Prostate gland (tissue), 2 donors: ENCODE results near the gene DCAF7.

Experiments
- POLR2A ChIP-seq: fragments of 450-650 bp; IDR thresholded peaks from one replicate; pipeline ENCODE4 v1.6.1; 2016; ENCODE audit warnings: antibody characterized with exemption, mild to moderate bottlenecking
- POLR2AphosphoS5 ChIP-seq: sonication (generic); formaldehyde crosslinking; IDR thresholded peaks from one replicate; pipeline ENCODE4 v1.6.1; 2017; ENCODE audit warnings: antibody characterized with exemption
- TF ChIP-seq, protein P1 (sequence below), 4 experiments: fragments of 200-600 bp in 2 of 4; fragments of 450-650 bp in 2 of 4; sonication (generic) in 2 of 4; IDR thresholded peaks; 1 replicate in 3 of 4; 2 replicates in 1 of 4; pipeline ENCODE4 v1.5.1; 2016 to 2019; ENCODE audit warnings: antibody characterized with exemption in 4 of 4, mild to moderate bottlenecking in 2 of 4, moderate library complexity in 2 of 4

DNA sequence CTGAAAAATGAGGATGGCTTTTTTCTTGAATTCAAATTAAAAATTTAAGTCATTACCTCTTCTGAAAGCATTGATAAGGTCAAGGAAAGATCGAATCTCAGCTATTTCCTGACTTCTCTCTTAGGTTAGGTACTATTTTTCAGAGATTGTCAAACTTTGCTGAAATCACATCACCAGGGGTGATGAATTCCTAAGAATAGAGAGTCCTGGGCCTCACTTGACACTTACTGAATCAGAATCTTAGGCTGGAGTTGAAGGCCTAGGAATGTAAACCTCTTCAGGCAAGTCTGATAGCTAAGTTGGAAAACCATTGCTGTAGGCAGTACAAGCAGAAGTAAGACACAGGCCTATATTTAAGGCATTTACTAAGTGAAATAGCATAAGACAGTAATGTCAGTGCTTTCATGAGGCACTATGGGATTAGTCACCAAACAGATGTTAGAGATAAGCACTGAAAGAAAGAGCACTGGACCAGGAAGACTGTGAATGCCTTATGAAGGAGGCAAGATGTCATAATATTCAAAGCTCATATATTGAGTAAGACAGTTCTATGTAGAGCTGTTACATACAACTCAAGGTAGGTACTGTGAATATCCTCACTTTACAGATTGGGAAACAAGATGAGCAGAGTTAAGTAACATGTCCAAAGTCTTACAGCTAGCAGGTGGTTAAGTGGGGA is 21.5 kb downstream of the DCAF7 start:
- TF ChIP-seq, protein P1, sequence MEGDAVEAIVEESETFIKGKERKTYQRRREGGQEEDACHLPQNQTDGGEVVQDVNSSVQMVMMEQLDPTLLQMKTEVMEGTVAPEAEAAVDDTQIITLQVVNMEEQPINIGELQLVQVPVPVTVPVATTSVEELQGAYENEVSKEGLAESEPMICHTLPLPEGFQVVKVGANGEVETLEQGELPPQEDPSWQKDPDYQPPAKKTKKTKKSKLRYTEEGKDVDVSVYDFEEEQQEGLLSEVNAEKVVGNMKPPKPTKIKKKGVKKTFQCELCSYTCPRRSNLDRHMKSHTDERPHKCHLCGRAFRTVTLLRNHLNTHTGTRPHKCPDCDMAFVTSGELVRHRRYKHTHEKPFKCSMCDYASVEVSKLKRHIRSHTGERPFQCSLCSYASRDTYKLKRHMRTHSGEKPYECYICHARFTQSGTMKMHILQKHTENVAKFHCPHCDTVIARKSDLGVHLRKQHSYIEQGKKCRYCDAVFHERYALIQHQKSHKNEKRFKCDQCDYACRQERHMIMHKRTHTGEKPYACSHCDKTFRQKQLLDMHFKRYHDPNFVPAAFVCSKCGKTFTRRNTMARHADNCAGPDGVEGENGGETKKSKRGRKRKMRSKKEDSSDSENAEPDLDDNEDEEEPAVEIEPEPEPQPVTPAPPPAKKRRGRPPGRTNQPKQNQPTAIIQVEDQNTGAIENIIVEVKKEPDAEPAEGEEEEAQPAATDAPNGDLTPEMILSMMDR (IDR thresholded peaks at IDR 0.05) = no peak
- TF ChIP-seq POLR2A = no peak
- TF ChIP-seq POLR2AphosphoS5 = no peak
